ENCODE measurements around the gene CXorf66.

CXorf66 gene

GRCh38 chrX:139905743-139906142, 59.6 kb downstream of the CXorf66 start:
- TF ChIP-seq, protein P1, sequence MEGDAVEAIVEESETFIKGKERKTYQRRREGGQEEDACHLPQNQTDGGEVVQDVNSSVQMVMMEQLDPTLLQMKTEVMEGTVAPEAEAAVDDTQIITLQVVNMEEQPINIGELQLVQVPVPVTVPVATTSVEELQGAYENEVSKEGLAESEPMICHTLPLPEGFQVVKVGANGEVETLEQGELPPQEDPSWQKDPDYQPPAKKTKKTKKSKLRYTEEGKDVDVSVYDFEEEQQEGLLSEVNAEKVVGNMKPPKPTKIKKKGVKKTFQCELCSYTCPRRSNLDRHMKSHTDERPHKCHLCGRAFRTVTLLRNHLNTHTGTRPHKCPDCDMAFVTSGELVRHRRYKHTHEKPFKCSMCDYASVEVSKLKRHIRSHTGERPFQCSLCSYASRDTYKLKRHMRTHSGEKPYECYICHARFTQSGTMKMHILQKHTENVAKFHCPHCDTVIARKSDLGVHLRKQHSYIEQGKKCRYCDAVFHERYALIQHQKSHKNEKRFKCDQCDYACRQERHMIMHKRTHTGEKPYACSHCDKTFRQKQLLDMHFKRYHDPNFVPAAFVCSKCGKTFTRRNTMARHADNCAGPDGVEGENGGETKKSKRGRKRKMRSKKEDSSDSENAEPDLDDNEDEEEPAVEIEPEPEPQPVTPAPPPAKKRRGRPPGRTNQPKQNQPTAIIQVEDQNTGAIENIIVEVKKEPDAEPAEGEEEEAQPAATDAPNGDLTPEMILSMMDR (conservative IDR thresholded peaks at IDR 0.05), result no peak
- no peak overlapping the region for H3K27ac ChIP-seq

Data from VCaP (cell line).